Sigmoid colon (tissue), 7 donors: ENCODE data around the gene COBL. TPM values are rescaled to one million over a fixed set of nuclear protein-coding genes. Genes with fewer than 3 reads are reported as not detected.

ENCODE experiments used
- DNase-seq: peaks from one replicate; pipeline ENCODE4 v3.0.0-alpha.2; 2019
- H3K27ac ChIP-seq, 4 donors: fragments of 200-600 bp; sonication (generic); one replicate each; pipeline ENCODE4 v1.5.1; 2016 to 2019; ENCODE audit warnings: mild to moderate bottlenecking in 1 of 4
- H3K27me3 ChIP-seq, 3 donors: fragments of 200-600 bp; sonication (generic); one replicate each; pipeline ENCODE4 v1.5.1; 2019; ENCODE audit warnings: mild to moderate bottlenecking in 1 of 3
- H3K36me3 ChIP-seq, 4 donors: fragments of 200-600 bp; sonication (generic); one replicate each; pipeline ENCODE4 v1.5.1; 2016 to 2019
- H3K4me1 ChIP-seq, 4 donors: fragments of 200-600 bp; sonication (generic); one replicate each; pipeline ENCODE4 v1.5.1; 2017 to 2019
- H3K4me3 ChIP-seq, 4 donors: fragments of 200-600 bp; sonication (generic); one replicate each; pipeline ENCODE4 v1.5.1; 2017 to 2019; ENCODE audit warnings: mild to moderate bottlenecking in 2 of 4, moderate library complexity in 1 of 4
- H3K9me3 ChIP-seq, 4 donors: fragments of 200-600 bp in 3 of 4; sonication (generic) in 3 of 4; one replicate each; pipeline versions ENCODE4 v1.5.1 to v1.6.1; 2013 to 2019
- EP300 ChIP-seq, 4 donors: sonication (generic); formaldehyde crosslinking; IDR thresholded peaks; one replicate each; pipeline ENCODE4 v1.6.1; 2017; ENCODE audit warnings: antibody characterized with exemption in 4 of 4
- POLR2A ChIP-seq, 2 donors: fragments of 450-650 bp; IDR thresholded peaks; one replicate each; pipeline ENCODE4 v1.6.1; 2016; ENCODE audit warnings: antibody characterized with exemption in 2 of 2, mild to moderate bottlenecking in 2 of 2, moderate library complexity in 2 of 2
- POLR2AphosphoS5 ChIP-seq, 4 donors: sonication (generic); formaldehyde crosslinking; IDR thresholded peaks; one replicate each; pipeline ENCODE4 v1.6.1; 2017; ENCODE audit warnings: antibody characterized with exemption in 4 of 4
- WGBS, 2 donors: extraction: QIAGEN DNeasy Blood & Tissue Kit; methylation state at CpG; one replicate each; pipeline ENCODE4 v1.1.7; 2013; 5-methylcytosine and 5-hydroxymethylcytosine counted together
- intact Hi-C: fragments of 100-400 bp; cut with DNase I; formaldehyde crosslinking; loops from one replicate; pipeline ENCODE4 v1.15.1; 2023
- polyA plus RNA-seq, 3 donors: library from polyadenylated mRNA; stranded (reverse); fragments of 200-250 nt; gene quantifications; one replicate each; pipeline ENCODE4 v1.2.3, GENCODE V29; 2013
- total RNA-seq, 4 donors: library from RNA; depleted of rRNA; stranded (reverse); fragments of >200 nt; gene quantifications; one replicate each; pipeline ENCODE4 v1.1.0, GENCODE V29; 2016
- TF ChIP-seq, protein P1 (sequence below), 4 experiments: fragments of 450-650 bp in 3 of 4; fragments of 200-600 bp in 1 of 4; IDR thresholded peaks; one replicate each; pipeline ENCODE4 v1.5.1; 2016 to 2019; ENCODE audit warnings: antibody characterized with exemption in 4 of 4, mild to moderate bottlenecking in 3 of 4, moderate library complexity in 2 of 4
- donor health status: healthy with polysubstance abuse.
- donor health status: Bipolar disorder and iron deficiency.
- donor health status: healthy.

Gene COBL
- total and polyA plus RNA-seq, 7 donors = 3.0 to 27.6 (median 10.0) TPM

- intact Hi-C loops = no loop called here
- WGBS, 2 donors = 93 to 95% methylated on average over 12 of the region's 12 CpGs
- Histone ChIP-seq H3K9me3 (no peaks in the 10 kb centered on the region), H3K36me3 (no peaks in the 10 kb centered on the region), H3K4me3 (no peak overlapping the region), H3K27ac (no peak overlapping the region), H3K27me3 (no peaks in the 10 kb centered on the region), H3K4me1 (no peaks in the 10 kb centered on the region)
- no peak for DNase-seq
- no peak for TF ChIP-seq POLR2A (IDR thresholded peaks at IDR 0.05)
- TF ChIP-seq EP300 (IDR thresholded peaks at IDR 0.05) = no peak
- TF ChIP-seq POLR2AphosphoS5 (IDR thresholded peaks at IDR 0.05) = no peak
- TF ChIP-seq, protein P1, sequence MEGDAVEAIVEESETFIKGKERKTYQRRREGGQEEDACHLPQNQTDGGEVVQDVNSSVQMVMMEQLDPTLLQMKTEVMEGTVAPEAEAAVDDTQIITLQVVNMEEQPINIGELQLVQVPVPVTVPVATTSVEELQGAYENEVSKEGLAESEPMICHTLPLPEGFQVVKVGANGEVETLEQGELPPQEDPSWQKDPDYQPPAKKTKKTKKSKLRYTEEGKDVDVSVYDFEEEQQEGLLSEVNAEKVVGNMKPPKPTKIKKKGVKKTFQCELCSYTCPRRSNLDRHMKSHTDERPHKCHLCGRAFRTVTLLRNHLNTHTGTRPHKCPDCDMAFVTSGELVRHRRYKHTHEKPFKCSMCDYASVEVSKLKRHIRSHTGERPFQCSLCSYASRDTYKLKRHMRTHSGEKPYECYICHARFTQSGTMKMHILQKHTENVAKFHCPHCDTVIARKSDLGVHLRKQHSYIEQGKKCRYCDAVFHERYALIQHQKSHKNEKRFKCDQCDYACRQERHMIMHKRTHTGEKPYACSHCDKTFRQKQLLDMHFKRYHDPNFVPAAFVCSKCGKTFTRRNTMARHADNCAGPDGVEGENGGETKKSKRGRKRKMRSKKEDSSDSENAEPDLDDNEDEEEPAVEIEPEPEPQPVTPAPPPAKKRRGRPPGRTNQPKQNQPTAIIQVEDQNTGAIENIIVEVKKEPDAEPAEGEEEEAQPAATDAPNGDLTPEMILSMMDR (IDR thresholded peaks at IDR 0.05) = no peak
These were observed 231.4 kb downstream of the COBL start for GRCh38 chr7:51085034-51085692.

DNA sequence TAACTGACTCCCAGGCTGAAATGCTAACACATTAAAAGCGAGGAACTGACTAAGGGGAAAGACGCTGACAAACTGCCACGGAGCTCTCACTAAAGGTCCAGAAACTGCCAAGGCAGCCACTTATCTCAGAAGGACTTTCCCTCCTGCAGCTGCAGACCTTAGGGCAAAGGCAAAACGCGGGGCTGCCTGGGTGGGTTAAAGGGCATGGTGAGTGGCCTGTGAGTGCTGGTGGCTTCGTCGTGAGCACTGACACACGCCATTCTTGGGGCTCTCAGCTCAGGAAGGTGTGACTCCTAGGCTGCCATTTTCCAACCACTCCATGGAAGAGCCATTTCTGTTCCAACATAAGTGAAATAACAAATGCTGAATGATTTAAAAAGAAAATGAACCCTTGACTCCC, 232.5 kb downstream of the COBL start:
- WGBS, 2 donors = 93% methylated on average over 8 of the region's 8 CpGs
- no peak overlapping the region for H3K27ac ChIP-seq
- TF ChIP-seq, protein P1 (IDR thresholded peaks at IDR 0.05) = no peak
- TF ChIP-seq POLR2AphosphoS5 (IDR thresholded peaks at IDR 0.05) (no peak), EP300 (IDR thresholded peaks at IDR 0.05) (no peak), POLR2A (IDR thresholded peaks at IDR 0.05) (no peak)
- H3K4me1 ChIP-seq = no peaks in the 10 kb centered on the region
- no peaks in the 10 kb centered on the region for H3K9me3 ChIP-seq
- H3K27me3 ChIP-seq = no peaks in the 10 kb centered on the region
- no peak overlapping the region for H3K4me3 ChIP-seq
- H3K36me3 ChIP-seq = no peaks in the 10 kb centered on the region
- DNase-seq = no peak
- intact Hi-C loops = no loop called here

DNA sequence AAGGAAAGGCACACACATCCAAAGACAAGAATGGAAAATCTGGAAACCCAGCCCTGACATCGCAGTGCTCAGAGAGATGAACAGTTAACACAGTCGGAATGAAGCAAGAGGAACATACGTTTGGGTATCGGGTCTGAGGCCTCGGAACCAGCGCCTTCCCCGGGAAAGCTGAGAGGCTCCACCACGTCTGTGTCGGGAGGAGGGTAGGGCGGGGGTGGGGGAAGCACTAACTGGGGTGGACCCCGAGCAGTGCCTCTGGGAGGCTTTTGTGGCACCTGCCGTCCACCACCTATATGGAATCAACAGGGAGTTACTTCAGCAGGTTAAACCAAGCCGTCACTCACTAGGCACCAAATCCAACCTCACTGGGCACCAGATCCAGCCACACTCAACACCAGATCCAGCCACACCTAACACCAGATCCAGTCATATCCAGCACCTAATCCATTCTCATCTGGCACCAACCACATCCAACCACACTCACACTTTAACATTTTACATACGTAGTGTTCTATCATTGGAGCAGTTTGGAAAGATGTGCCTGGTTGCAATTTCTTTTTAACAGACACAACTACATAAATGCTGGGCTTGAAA, 233.6 kb downstream of the COBL start:
- WGBS, 2 donors = 94 to 96% methylated on average over 14 of the region's 14 CpGs
- no peak overlapping the region for H3K4me3 ChIP-seq
- no peak for DNase-seq
- no peaks in the 10 kb centered on the region for H3K36me3 ChIP-seq
- H3K9me3 ChIP-seq = no peaks in the 10 kb centered on the region
- no peaks in the 10 kb centered on the region for H3K27me3 ChIP-seq
- H3K4me1 ChIP-seq = no peaks in the 10 kb centered on the region
- intact Hi-C loops = no loop called here
- TF ChIP-seq, protein P1 (IDR thresholded peaks at IDR 0.05) = no peak
- TF ChIP-seq POLR2A (IDR thresholded peaks at IDR 0.05) = no peak
- TF ChIP-seq POLR2AphosphoS5 (IDR thresholded peaks at IDR 0.05) = no peak
- no peak for TF ChIP-seq EP300 (IDR thresholded peaks at IDR 0.05)
- no peak overlapping the region for H3K27ac ChIP-seq

DNA sequence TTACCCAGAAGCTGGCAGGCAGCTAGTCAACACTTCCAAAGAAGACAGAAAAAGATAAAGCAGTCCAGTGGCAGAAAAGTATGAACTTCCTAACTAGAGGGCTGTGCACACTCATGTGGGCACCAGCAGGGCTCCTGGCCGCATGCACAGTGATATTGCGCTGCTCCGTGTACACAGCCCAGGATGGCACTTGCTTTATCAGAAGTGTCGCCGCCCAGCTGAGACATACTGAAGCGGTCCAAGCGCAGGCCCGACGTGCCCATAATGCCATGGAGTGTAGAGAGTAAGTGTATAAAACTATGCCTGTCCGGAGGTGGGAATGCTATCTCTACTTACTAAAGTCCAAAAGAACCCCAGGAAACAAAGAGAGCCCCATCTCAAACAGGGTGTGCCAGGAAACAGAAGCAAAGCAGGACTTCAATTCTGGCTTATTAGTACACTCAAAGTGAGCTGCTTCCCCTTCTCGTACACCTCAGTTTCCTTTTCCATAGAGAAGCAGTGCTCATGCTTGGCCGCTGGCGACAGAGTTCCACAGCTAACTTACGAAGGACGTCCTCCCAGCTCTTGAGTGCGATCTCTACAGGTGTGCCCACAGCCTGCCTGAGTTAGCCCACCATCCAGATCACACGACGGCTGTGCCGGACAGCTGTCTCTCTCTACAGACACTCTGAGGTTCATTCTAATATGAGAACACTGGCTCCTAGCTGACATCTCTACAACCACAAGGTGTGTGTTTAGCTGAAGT, 234.3 kb downstream of the COBL start:
- 85 to 94% methylated on average over 19 of the region's 19 CpGs for WGBS, 2 donors
- TF ChIP-seq EP300 (IDR thresholded peaks at IDR 0.05) (no peak), POLR2A (IDR thresholded peaks at IDR 0.05) (no peak), POLR2AphosphoS5 (IDR thresholded peaks at IDR 0.05) (no peak)
- TF ChIP-seq, protein P1 (IDR thresholded peaks at IDR 0.05) = no peak
- intact Hi-C loops = no loop called here

More for the DNA sequence above, 234.3 kb downstream of the COBL start:
- no peaks in the 10 kb centered on the region for H3K9me3 ChIP-seq
- DNase-seq = no peak
- H3K36me3 ChIP-seq = no peaks in the 10 kb centered on the region
- no peak overlapping the region for H3K27ac ChIP-seq
- H3K27me3 ChIP-seq = no peaks in the 10 kb centered on the region
- no peak overlapping the region for H3K4me3 ChIP-seq
- no peaks in the 10 kb centered on the region for H3K4me1 ChIP-seq
